Pancreas (tissue), 10 donors: ENCODE data around the gene MLPH. TPM values are rescaled to one million over a fixed set of nuclear protein-coding genes. Genes with fewer than 3 reads are reported as not detected.

Experiments used
- ATAC-seq, 4 donors: fragments of 200-7000 bp; cut with Tn5 transposase; one replicate each; pipeline versions ENCODE4 v1.8.0 to v1.9.1; 2020; ENCODE audit warnings: mild to moderate bottlenecking in 4 of 4, moderate library complexity in 4 of 4
- DNase-seq, 6 donors: peaks; one replicate each; pipeline ENCODE4 v3.0.0-alpha.2; 2020
- FAIRE-seq: peaks from 2 replicates; lab custom pipeline; 2012; peaks lifted over from hg19 to GRCh38; lab: Jason Lieb, UNC
- H3K27ac ChIP-seq, 4 donors: fragments of 200-600 bp; sonication (generic); 1 replicate in 3 of 4; 2 replicates in 1 of 4; pipeline versions ENCODE4 v1.5.0 to v1.8.0; 2020
- H3K27me3 ChIP-seq, 4 donors: fragments of 200-600 bp; one replicate each; pipeline ENCODE4 v1.8.0; 2021
- H3K36me3 ChIP-seq, 3 donors: fragments of 200-600 bp; sonication (generic) in 1 of 3; one replicate each; pipeline versions ENCODE4 v1.5.0 to v1.8.0; 2020 to 2021
- H3K4me1 ChIP-seq, 3 donors: fragments of 200-600 bp; one replicate each; pipeline ENCODE4 v1.8.0; 2021
- H3K4me3 ChIP-seq, 4 donors: fragments of 200-600 bp; sonication (generic) in 2 of 4; one replicate each; pipeline versions ENCODE4 v1.5.0 to v1.8.0; 2020 to 2021
- H3K9me3 ChIP-seq, 4 donors: fragments of 200-600 bp; one replicate each; pipeline ENCODE4 v1.8.0; 2021
- WGBS, 2 donors: extraction: QIAGEN DNeasy Blood & Tissue Kit; methylation state at CpG; one replicate each; pipeline ENCODE4 v1.1.7; 2013; 5-methylcytosine and 5-hydroxymethylcytosine counted together
- intact Hi-C, 3 donors: fragments of 100-400 bp; cut with DNase I; formaldehyde crosslinking; loops; one replicate each; pipeline versions ENCODE4 v1.11.1 to v1.14.2; 2022
- polyA plus RNA-seq, 2 donors: library from polyadenylated mRNA; stranded (reverse); fragments of 200-250 nt; gene quantifications; one replicate each; pipeline ENCODE4 v1.2.3, GENCODE V29; 2013
- total RNA-seq, 6 donors: library from RNA; stranded (reverse); fragmentation: NEBNext Ultra II Directional in 4 of 6; extraction: Animal tissue kit (Norgen Biotek cat#: 25700) in 4 of 6; gene quantifications; one replicate each; pipeline versions ENCODE4 v1.2.1 to v1.2.4, GENCODE V29; 2021 to 2023
- TF ChIP-seq, protein P1 (sequence below), 4 donors: fragments of 200-600 bp; sonication (generic) in 3 of 4; IDR thresholded peaks; one replicate each; pipeline versions ENCODE4 v1.5.0 to v1.8.0; 2021; ENCODE audit warnings: antibody characterized with exemption in 4 of 4
- donor health status: healthy with polysubstance abuse.
- donor health status: DM: no; HTN: no; CAD: no; lungs with moderate emphysema.
- donor health status: DM: no; HTN: no; CAD: no.
- donor health status: control.
- donor health status: control.
- donor health status: Bipolar disorder and iron deficiency.
- donor health status: DM: yes; HTN: yes; CAD: no.
- donor health status: DM: no; HTN: no; CAD: no.
- donor health status: DM: no; HTN: no; CAD: no.
- donor health status: DM: yes; HTN: yes; CAD: no.

The MLPH gene
- total and polyA plus RNA-seq, 8 donors: 6.2 to 45.2 (median 19.3) TPM

DNA sequence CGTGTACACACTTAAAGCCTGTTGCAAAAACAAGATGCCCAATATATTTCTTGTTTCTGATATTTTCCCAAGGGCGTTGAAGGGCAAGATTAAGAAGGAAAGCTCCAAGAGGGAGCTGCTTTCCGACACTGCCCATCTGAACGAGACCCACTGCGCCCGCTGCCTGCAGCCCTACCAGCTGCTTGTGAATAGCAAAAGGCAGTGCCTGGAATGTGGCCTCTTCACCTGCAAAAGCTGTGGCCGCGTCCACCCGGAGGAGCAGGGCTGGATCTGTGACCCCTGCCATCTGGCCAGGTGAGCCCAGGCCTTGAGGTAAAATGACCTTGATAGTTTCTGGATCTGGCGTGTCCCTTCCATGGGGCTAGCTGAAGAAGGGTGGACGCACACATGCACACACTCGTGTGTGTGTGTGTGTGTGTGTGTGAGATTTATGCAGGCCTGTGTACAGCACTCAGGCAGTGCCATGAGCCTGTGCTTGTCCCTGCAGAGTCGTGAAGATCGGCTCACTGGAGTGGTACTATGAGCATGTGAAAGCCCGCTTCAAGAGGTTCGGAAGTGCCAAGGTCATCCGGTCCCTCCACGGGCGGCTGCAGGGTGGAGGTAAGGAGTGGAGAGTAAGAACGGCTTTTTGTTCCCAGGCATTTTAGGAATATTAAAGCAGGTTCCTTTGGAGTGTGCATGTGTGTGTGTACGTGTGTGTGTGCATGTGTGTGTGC is 23.6 kb downstream of the MLPH start:
- intact Hi-C loops: loop anchor here in 1 of 3 donors (5.0 kb wide), 1 partner anchor 62 kb away; no protein-coding TSS in a partner anchor
- no peak for FAIRE-seq
- Histone ChIP-seq H3K4me3 (no peak overlapping the region), H3K4me1 (peaks cover 14 to 24% (median 15%) of the 10 kb centered on the region in 3 donors), H3K9me3 (no peaks in the 10 kb centered on the region), H3K27me3 (no peaks in the 10 kb centered on the region), H3K27ac (peak overlapping the region; percentile 25 to 87 (median 75)), H3K36me3 (no peaks in the 10 kb centered on the region)
- 61 to 69% methylated on average over 21 of the region's 21 CpGs for WGBS, 2 donors
- no peak for DNase-seq
- TF ChIP-seq, protein P1, sequence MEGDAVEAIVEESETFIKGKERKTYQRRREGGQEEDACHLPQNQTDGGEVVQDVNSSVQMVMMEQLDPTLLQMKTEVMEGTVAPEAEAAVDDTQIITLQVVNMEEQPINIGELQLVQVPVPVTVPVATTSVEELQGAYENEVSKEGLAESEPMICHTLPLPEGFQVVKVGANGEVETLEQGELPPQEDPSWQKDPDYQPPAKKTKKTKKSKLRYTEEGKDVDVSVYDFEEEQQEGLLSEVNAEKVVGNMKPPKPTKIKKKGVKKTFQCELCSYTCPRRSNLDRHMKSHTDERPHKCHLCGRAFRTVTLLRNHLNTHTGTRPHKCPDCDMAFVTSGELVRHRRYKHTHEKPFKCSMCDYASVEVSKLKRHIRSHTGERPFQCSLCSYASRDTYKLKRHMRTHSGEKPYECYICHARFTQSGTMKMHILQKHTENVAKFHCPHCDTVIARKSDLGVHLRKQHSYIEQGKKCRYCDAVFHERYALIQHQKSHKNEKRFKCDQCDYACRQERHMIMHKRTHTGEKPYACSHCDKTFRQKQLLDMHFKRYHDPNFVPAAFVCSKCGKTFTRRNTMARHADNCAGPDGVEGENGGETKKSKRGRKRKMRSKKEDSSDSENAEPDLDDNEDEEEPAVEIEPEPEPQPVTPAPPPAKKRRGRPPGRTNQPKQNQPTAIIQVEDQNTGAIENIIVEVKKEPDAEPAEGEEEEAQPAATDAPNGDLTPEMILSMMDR (IDR thresholded peaks at IDR 0.05): no peak
- peak in 1 of 4 donors; percentile 5 for ATAC-seq

DNA sequence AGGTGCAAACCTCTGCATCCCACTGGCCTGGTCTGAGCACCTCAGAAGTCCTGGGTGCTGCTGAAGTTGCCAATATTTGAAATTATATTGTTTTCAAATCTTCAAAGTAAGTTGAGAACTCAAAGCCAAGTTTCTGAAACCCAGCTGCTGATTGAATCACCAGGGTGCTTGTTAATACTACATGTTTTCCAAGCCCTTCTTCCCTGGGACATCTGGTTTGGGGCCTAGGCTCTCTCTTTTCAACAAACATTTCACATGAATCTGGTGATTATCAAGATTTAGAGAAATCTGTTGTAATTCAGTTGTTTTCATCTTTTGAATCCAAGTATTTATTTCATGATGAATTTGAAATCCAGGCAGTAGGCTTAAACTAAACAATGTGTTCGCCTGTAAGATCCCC is 24.4 kb downstream of the MLPH start:
- TF ChIP-seq, protein P1 (IDR thresholded peaks at IDR 0.05): no peak
- no peaks in the 10 kb centered on the region for H3K9me3 ChIP-seq
- DNase-seq (no peak), FAIRE-seq (no peak), ATAC-seq (no peak)
- H3K27me3 ChIP-seq: no peaks in the 10 kb centered on the region
- intact Hi-C loops: loop anchor here in 1 of 3 donors (5.0 kb wide), 1 partner anchor 61 kb away; no protein-coding TSS in a partner anchor
- no peak overlapping the region for H3K27ac ChIP-seq
- WGBS, 2 donors: 89 to 93% methylated on average over 1 of the region's 1 CpG
- H3K36me3 ChIP-seq: no peaks in the 10 kb centered on the region
- H3K4me3 ChIP-seq: no peak overlapping the region
- H3K4me1 ChIP-seq: peaks cover 14 to 24% (median 15%) of the 10 kb centered on the region in 3 donors

DNA sequence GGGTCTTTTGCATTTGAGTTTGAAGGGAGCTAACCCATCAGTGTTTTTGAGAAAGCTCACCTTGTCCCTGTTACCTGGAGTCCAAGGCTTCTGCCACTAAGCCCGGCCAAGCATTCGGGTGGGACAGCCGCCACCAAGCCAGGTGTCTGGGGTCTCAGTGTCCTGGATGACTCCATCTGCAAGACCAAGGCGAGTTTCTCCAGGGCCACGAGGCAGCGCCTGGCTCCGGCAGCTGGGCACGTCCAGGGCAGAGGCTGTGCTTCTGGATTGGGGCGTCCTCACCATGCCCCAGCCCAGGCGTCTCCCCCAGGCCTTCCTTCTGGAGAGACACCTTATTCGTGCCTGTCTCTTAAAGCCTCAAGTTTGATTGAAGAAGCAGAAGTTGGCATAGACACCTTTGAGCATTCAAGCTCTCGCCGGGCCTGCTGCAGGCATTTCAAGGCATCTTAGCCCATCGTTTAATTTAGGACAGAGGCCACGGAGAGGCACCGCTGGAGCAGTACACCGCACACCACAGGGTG is 24.9 kb downstream of the MLPH start:
- WGBS, 2 donors: 84% methylated on average over 17 of the region's 17 CpGs
- Histone ChIP-seq H3K36me3 (no peaks in the 10 kb centered on the region), H3K27me3 (no peaks in the 10 kb centered on the region), H3K9me3 (no peaks in the 10 kb centered on the region), H3K4me3 (no peak overlapping the region), H3K4me1 (peaks cover 14 to 24% (median 15%) of the 10 kb centered on the region in 3 donors), H3K27ac (no peak overlapping the region)
- TF ChIP-seq, protein P1 (IDR thresholded peaks at IDR 0.05): no peak
- intact Hi-C loops: loop anchor here in 1 of 3 donors (5.0 kb wide), 1 partner anchor 60 kb away; no protein-coding TSS in a partner anchor
- FAIRE-seq (no peak), ATAC-seq (no peak), DNase-seq (no peak)

DNA sequence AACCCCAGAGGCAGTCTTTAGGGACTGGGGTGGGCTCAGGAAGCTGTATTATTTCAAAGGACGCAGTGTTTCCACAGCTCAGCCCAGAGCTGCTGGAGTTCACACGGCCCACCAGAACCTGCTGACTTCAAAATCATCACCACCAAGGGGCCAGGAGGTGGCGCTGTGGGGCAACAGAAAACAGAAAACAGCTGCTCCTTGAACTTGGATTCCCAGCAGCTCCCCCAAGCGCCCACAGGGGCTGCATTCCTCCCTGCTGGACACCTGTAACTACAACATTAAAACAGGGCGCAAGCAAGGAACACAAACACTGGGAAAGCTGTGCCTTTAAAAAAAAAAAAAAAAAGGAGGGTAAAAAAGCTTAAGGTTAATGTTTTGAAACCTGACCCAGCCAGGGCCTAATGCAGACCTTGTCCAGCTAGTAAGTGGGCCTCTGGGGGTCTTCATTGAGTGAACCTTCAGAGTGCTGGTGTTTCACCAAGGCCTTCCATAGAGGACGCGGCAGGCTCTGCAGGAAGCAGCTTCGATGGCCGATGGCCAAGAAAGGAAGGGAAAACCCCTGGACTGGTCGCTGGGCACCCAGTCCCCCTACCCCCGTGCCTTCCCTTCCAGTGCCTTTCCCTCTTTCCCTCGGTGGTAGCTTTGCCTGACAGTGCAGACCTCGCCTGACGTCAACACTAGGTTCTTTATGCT is 25.9 kb downstream of the MLPH start:
- H3K4me1 ChIP-seq: peaks cover 14 to 24% (median 15%) of the 10 kb centered on the region in 3 donors
- H3K9me3 ChIP-seq: no peaks in the 10 kb centered on the region
- DNase-seq (peak; percentile 85 to 94 (median 88)), FAIRE-seq (no peak), ATAC-seq (peak; percentile 72 to 91 (median 88))
- no peaks in the 10 kb centered on the region for H3K36me3 ChIP-seq
- no peaks in the 10 kb centered on the region for H3K27me3 ChIP-seq
- H3K27ac ChIP-seq: peak overlapping the region; percentile 12 to 71 (median 47)
- TF ChIP-seq, protein P1 (IDR thresholded peaks at IDR 0.05): peak; percentile 83 to 95 (median 92)
- 17 to 20% methylated on average over 14 of the region's 14 CpGs for WGBS, 2 donors
- intact Hi-C loops: loop anchor here in 1 of 3 donors (5.0 kb wide), 1 partner anchor 59 kb away; no protein-coding TSS in a partner anchor
- H3K4me3 ChIP-seq: no peak overlapping the region
